ENCODE results near the gene CCRL2. TPM values are rescaled to one million over a fixed set of nuclear protein-coding genes. Genes with fewer than 3 reads are reported as not detected.
"Not testable (repeated sequence)": the region's sequence is repeated elsewhere in the genome, so short reads cannot be mapped to it uniquely, and the experiment has no call there.

CCRL2 gene
- polyA plus RNA-seq, 6 donors from 2014 or later: 0.73 to 1.8 (median 1.2) TPM; not detected in 1

DNA sequence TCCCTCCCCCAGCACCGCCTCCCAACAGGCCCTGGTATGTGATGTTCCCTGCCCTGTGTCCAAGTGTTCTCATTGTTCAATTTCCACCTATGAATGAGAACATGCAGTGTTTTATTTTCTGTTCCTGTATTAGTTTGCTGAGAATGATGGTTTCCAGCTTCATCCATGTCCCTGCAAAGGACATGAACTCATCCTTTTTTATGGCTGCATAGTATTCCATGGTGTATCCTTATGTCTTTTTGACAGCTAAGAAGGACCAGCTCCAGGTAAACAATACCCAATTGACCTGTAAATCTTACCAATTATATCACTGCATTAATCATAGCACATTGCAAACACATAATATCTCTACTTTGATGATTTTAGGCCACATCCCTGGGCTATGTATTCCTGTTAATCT, 23.8 kb downstream of the CCRL2 start:
- H3K4me1 Mint-ChIP-seq; DNase-seq; ATAC-seq (ENCODE audit: low read depth in 2 of 2); H3K27me3 Mint-ChIP-seq; H3K4me3 Mint-ChIP-seq: not testable (repeated sequence)
- H3K36me3 Mint-ChIP-seq: peaks cover 9 to 23% of the 10 kb centered on the region in 2 donors
- H3K27ac Mint-ChIP-seq: peak overlapping the region in 1 of 6 donors; percentile 45
- H3K9me3 Mint-ChIP-seq: peaks cover 10 to 29% (median 20%) of the 10 kb centered on the region in 7 donors

DNA sequence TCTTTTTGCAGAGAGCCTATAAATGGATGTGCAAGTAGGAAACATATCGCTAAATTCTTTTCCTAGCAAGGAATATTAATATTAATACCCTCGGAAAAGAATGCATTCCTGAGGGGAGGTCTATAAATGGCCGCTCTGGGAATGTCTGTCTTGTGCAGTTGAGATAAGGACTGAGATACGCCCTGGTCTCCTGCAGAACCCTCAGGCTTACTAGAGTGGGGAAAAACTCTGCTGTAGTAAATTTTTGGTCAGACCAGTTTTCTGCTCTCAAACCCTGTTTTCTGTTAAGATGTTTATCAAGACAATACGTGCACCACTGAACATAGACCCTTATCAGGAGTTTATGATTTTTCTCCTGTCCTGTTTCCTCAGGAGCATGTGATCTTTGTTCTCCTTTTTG, 24.8 kb downstream of the CCRL2 start:
- H3K4me1 Mint-ChIP-seq; ATAC-seq (ENCODE audit: low read depth in 2 of 2); H3K27me3 Mint-ChIP-seq; H3K27ac Mint-ChIP-seq; DNase-seq: not testable (repeated sequence)
- Mint-ChIP-seq H3K4me3 (peak overlapping the region in 1 of 8 donors; percentile 18), H3K36me3 (peaks cover 9 to 23% of the 10 kb centered on the region in 2 donors), H3K9me3 (peaks cover 10 to 29% (median 20%) of the 10 kb centered on the region in 7 donors)

DNA sequence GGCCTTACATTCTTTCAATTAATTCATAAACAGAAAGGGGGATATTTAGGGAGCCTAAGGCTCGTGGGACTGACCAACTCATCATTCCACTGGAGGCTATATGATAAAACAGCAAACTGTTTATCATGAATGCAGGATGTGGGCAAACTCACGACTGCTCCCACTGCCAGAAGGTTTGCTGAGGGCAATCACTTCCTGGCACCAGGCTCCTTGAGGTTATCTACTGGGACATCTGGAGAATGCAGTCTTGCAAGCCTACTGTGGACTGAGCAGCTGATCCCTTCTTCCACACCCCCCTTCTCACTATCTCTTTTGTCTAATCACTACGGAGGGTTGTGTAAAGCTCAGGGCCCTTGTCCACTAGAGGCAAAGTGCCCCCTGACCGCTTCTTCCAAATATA, 26.1 kb downstream of the CCRL2 start:
- ATAC-seq (ENCODE audit: low read depth in 2 of 2); H3K4me1 Mint-ChIP-seq; H3K27ac Mint-ChIP-seq; H3K4me3 Mint-ChIP-seq; H3K27me3 Mint-ChIP-seq; DNase-seq: not testable (repeated sequence)
- H3K36me3 Mint-ChIP-seq: peaks cover 9 to 23% of the 10 kb centered on the region in 2 donors
- H3K9me3 Mint-ChIP-seq: peaks cover 10 to 29% (median 20%) of the 10 kb centered on the region in 7 donors

DNA sequence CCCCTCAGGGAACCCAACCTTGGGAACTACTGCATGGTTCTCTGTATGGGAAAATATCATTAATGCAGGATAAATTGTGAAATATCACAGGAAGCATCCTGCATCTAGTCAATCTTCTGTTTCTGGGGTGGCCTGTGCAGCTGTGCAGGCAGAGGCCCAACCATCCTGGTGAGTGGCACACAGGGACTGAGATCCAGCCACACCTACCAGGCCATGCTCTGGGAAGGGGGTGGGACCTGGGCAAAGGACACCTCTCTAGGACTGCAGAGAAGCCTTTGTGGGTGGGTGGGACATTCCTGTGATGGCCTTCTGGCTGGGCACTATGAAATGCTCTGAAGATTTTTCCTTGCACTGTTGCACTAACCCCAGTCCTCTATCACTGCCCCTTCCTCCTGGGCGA, 26.8 kb downstream of the CCRL2 start:
- Mint-ChIP-seq H3K36me3 (peaks cover 9 to 23% of the 10 kb centered on the region in 2 donors), H3K27ac (no peak overlapping the region), H3K4me1 (peaks cover 4 to 12% (median 12%) of the 10 kb centered on the region in 3 donors), H3K27me3 (peaks cover 0 to 8% (median 0%) of the 10 kb centered on the region in 3 donors), H3K4me3 (no peak overlapping the region), H3K9me3 (peaks cover 10 to 29% (median 20%) of the 10 kb centered on the region in 7 donors)
- no peak for ATAC-seq (ENCODE audit: low read depth in 2 of 2)
- DNase-seq: no peak

DNA sequence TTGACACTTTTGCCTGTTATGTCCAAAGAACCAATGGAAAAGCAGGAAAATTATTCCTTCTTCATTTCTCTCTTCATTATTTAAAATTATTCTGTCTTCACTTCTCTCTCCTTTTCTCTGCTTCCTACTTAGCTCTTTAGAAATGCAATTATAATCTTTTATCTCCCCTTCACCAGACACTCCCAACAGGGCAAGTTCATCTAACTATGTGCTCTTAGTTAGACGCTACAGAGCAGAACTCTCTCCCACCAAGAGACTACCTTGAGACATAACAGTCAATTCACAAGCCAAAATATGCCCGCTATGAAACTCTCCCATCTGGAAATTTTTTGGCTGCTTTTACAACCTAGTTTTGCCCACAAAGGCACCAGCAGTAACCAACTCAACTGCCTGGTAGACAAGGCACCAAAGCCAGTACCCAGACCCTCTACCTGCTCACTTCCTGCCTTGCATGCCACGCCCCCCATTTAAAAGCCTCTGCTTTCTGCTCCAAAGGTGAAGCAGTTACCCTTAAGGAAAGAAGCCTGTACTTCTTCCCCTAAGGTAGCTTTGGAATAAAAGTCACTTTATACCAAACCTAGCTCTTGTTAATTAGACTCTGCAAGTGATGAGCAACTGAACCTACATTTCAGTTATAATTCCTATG, 28.1 kb downstream of the CCRL2 start:
- no peak overlapping the region for H3K4me3 Mint-ChIP-seq
- no peak overlapping the region for H3K27ac Mint-ChIP-seq
- peaks cover 10 to 29% (median 18%) of the 10 kb centered on the region in 7 donors for H3K9me3 Mint-ChIP-seq
- peaks cover 9 to 21% of the 10 kb centered on the region in 2 donors for H3K36me3 Mint-ChIP-seq
- ATAC-seq (ENCODE audit: low read depth in 2 of 2) (no peak), DNase-seq (no peak)
- H3K4me1 Mint-ChIP-seq: peaks cover 4 to 22% (median 16%) of the 10 kb centered on the region in 3 donors
- peaks cover 0 to 3% (median 0%) of the 10 kb centered on the region in 3 donors for H3K27me3 Mint-ChIP-seq

DNA sequence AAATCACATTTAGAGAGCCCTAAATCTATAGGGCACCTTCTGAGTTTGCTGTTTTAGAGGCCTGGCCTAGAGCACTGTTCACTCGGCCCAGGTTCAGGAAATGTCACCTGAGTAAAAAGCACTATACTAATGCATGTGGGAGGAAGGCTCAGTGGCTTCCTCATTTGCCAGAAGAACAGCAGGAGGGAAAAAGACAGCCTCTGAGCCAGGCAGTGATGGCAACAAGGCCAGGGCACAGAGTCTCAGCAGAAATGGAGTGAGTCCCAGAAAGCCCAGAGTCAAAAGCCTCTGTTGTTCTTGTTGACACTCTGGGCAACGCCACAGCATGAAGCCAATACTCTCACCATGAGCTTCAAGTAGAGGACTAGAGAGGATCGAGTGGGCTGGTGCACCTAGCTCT, 31.8 kb downstream of the CCRL2 start:
- ATAC-seq (ENCODE audit: low read depth in 2 of 2): peak in 1 of 2 donors; percentile 28
- no peak for DNase-seq
- Mint-ChIP-seq H3K9me3 (no peaks in the 10 kb centered on the region), H3K27ac (peak overlapping the region in 1 of 6 donors; percentile 43), H3K4me3 (no peak overlapping the region), H3K27me3 (no peaks in the 10 kb centered on the region), H3K4me1 (peaks cover 20 to 37% (median 32%) of the 10 kb centered on the region in 3 donors), H3K36me3 (no peaks in the 10 kb centered on the region)

DNA sequence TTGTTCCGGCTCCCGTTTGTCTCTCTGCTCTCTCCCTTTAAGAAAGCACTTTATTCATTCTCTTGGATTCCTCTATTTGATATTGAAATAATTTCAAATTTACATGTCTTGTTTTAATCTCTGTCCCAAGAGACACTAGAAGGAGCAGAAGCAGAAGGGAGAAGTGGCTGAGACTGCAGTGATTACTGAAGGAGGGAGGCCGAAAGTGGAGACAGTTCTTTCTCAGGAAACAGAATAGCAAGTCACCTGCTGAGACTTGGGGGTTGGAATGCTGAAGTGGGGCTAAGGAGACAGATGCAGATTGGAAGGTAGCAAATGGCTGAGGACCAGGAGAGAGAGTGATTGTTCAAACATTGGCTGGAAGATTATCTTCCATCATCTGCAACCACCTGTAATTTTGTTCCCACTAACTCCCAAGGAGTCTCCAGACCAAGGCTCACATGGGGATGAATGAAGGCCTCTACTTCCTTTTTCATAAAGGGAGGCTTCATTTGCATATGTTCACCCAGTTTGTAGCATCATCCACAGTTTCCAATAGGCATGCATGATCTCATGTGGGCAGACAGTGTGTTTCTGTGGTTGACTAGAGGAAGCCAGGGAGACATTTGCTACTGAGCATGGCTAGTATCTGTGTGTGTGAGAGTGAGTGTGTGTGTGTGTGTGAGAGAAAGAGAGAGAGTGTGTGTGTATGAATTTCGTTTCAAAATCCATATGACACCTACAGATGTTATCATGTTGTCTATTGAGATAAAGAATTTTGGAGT, 33.7 kb downstream of the CCRL2 start:
- Mint-ChIP-seq H3K27ac (peak overlapping the region; percentile 61 to 94 (median 88)), H3K4me3 (peak overlapping the region in 7 of 8 donors; percentile 34 to 70 (median 65)), H3K36me3 (no peaks in the 10 kb centered on the region), H3K4me1 (peaks cover 20 to 35% (median 32%) of the 10 kb centered on the region in 3 donors), H3K27me3 (no peaks in the 10 kb centered on the region), H3K9me3 (no peaks in the 10 kb centered on the region)
- peak; percentile 58 for DNase-seq
- peak; percentile 90 to 94 for ATAC-seq (ENCODE audit: low read depth in 2 of 2)

DNA sequence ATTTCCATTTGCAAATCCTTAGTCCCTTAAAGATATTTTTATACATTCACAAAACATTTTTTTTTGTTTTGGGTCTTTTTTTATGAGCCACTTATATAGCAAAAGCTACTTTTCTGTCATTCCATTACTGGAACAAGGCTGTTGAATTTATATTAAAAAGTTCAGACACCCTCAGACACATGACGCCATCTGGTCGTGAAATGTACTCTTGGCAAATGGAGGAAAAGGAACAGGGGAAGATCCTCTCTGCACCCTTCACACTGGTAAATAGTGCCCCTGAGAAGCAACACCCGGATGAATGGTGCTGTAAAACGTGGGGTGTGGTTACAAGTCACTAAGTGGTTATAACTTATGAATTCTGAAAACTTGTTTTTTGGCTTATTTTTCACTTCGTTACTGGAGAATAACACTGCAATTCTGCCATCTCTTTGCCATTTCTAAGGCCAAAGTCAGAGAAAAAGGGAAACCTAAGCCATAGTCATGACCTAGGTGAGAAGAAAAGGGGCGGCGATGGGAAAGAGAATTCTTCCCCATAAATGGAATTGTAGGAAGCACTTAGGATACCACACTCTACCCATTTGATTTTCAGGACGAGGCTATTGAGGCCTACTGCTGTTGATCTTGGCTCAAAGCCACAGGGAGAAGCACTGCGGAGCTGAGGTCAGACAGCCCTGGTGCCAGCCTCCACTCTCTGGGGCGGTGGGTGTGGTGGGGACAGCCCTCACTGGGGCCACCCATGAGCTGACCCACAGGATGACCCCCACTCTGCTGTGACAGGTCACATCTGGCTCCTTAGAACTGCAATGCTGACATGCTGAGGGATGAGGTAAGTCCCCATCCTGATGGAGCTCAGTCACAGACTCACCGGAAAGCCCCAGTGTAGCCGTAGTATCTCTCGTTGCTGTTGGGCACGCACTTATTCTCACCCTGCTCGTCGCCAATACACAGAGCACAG, 35.8 kb downstream of the CCRL2 start:
- H3K27ac Mint-ChIP-seq: peak overlapping the region in 1 of 6 donors; percentile 81

DNA sequence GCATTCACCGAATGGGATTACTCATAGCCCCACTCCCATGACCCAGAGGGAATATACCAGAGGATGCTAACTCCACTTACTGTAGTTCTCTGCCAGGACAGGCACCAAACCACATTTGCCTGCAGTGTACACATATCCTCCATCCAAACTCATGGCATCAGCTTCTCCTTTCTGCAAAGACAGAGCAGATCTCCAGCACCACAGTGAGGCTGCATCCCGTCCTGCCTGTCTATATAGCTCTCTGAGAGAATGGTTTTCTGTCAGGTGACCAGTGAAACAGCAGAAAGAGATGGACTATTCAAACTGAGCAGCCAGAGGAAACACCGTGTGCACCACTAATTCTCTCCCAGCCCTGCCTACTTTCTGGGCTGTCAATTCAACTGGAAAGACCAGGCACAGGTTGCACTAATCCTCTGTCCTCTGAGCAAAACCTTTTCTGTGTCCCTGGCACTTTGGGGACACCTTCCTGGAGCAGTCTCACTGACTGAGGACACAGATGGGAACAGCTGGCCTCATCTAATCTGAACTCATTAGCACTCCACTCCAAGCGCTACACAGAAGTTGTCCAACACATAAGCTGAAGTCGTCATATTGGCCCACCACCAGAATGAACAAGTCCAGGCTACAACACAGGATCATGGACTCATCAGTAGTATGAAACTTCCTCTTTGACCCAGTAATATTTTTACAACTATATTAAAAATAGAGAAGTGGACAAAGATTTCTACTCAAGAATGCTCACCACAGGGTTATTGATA, 40.3 kb downstream of the CCRL2 start:
- Mint-ChIP-seq H3K36me3 (no peaks in the 10 kb centered on the region), H3K4me1 (peaks cover 0 to 2% (median 0%) of the 10 kb centered on the region in 3 donors), H3K4me3 (peak overlapping the region in 1 of 8 donors; percentile 60), H3K27me3 (peaks cover 4 to 16% (median 5%) of the 10 kb centered on the region in 3 donors), H3K9me3 (no peaks in the 10 kb centered on the region), H3K27ac (peak overlapping the region in 1 of 6 donors; percentile 57)
- ATAC-seq (ENCODE audit: low read depth in 2 of 2) (no peak), DNase-seq (no peak)

More for the DNA sequence above, 35.8 kb downstream of the CCRL2 start:
- Mint-ChIP-seq H3K27me3 (peaks cover 0 to 3% (median 0%) of the 10 kb centered on the region in 3 donors), H3K4me3 (no peak overlapping the region), H3K36me3 (no peaks in the 10 kb centered on the region), H3K9me3 (no peaks in the 10 kb centered on the region), H3K4me1 (peaks cover 20 to 37% (median 32%) of the 10 kb centered on the region in 3 donors)
- DNase-seq (no peak), ATAC-seq (ENCODE audit: low read depth in 2 of 2) (peak in 1 of 2 donors; percentile 20)

DNA sequence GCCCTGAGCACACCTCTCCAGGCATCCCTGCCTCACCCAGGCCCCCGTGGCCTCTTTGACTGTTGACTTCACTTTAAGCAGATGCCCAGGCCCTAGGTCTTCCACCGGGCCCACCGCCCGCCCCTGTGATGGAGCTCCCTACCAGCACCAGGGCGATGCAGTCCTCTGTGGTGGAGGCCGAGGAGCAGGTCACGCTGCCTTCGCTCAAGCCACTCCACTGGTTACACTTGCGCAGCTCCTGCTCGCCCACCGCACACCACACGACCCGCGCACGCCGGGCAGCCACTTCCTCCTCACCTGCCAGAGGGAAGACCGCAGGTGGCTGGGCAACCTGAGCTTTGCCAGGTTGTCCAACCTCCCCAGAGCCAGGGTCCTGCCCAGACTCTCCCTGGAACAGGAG, 41.7 kb downstream of the CCRL2 start:
- H3K27me3 Mint-ChIP-seq: peaks cover 4 to 23% (median 5%) of the 10 kb centered on the region in 3 donors
- H3K36me3 Mint-ChIP-seq: no peaks in the 10 kb centered on the region
- peaks cover 0 to 2% (median 0%) of the 10 kb centered on the region in 3 donors for H3K4me1 Mint-ChIP-seq

DNA sequence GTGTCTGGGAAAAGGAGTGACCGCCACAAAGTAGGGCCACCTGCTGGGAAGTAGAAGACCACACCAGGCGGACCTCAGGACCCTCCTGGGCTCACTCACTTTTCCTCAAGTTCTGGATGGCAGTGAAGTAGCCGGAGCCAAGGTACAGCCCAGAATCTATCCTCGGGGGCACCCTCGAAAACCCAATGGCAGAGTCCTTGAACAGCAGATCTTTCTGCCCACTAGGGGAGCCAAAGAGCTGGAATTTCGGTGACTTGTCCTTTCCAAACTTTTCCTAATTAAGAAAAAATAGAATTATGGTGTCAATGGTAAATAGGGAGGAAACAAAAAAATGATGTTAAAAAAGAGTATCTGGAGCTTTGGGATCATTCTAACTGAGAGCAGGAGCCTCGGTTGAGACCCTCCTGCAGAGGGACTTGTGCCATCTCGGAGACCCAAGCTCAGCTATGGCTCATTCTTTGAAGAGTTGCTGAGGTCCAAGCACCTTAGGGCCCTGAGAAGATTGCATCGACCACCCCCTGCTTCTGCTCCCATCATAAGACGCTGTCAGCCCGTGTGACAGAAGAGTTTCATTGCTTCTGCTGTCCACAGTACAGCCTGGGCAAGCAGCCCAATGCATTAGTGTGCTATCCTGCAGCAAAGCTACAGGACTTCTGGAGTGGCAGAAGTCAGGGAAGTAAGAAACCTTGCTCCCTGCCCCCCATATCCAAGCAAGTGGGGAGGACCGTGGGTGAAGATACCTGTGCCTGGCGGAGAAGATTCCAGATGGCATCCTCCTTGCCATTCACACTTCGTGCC, 42.9 kb downstream of the CCRL2 start:
- ATAC-seq (ENCODE audit: low read depth in 2 of 2) (no peak), DNase-seq (no peak)
- H3K4me1 Mint-ChIP-seq: peaks cover 0 to 2% (median 0%) of the 10 kb centered on the region in 3 donors
- no peaks in the 10 kb centered on the region for H3K9me3 Mint-ChIP-seq
- no peaks in the 10 kb centered on the region for H3K36me3 Mint-ChIP-seq
- H3K27me3 Mint-ChIP-seq: peaks cover 4 to 23% (median 5%) of the 10 kb centered on the region in 3 donors
- H3K4me3 Mint-ChIP-seq: no peak overlapping the region
- H3K27ac Mint-ChIP-seq: peak overlapping the region in 1 of 6 donors; percentile 43

More for the DNA sequence above, 41.7 kb downstream of the CCRL2 start:
- no peak for ATAC-seq (ENCODE audit: low read depth in 2 of 2)
- no peak for DNase-seq
- Mint-ChIP-seq H3K4me3 (no peak overlapping the region), H3K9me3 (no peaks in the 10 kb centered on the region), H3K27ac (peak overlapping the region in 1 of 6 donors; percentile 79)

Data from naive B cell (primary cell).